AG04450 (cell line): ENCODE measurements around the gene UBLCP1. TPM values are rescaled to one million over a fixed set of nuclear protein-coding genes. Genes with fewer than 3 reads are reported as not detected.
"Not testable (repeated sequence)": the region's sequence is repeated elsewhere in the genome, so short reads cannot be mapped to it uniquely, and the experiment has no call there.

Source experiments
- CTCF ChIA-PET: fragments of 300-600, 350-600 bp; formaldehyde crosslinking; extraction: SDS; loops from one replicate; lab custom pipeline; 2022; ENCODE audit warnings: antibody characterized with exemption, inconsistent platforms; lab: Charles Lee
- POLR2A ChIA-PET: fragments of 350-600 bp; formaldehyde crosslinking; extraction: SDS; loops from one replicate; lab custom pipeline; 2021; ENCODE audit warnings: antibody characterized with exemption, inconsistent platforms; lab: Yijun Ruan, JAX
- DNase-seq: peaks from one replicate; pipeline ENCODE4 v3.0.0-alpha.2; 2011; ENCODE audit warnings: low read depth, low spot score
- H3K27ac ChIP-seq: one replicate; pipeline ENCODE4 v1.5.1; 2012; ENCODE audit warnings: low read depth, low read length, control low read depth
- H3K27me3 ChIP-seq: one replicate; pipeline ENCODE4 v1.6.0; 2012; ENCODE audit warnings: low read length; ENCODE audit not compliant: control insufficient read depth, insufficient read depth
- H3K4me3 ChIP-seq: 2 replicates; pipeline ENCODE4 v1.5.1; 2011; ENCODE audit warnings: mild to moderate bottlenecking, low read depth, low read length, control low read depth
- H3K9me3 ChIP-seq: 2 replicates; pipeline ENCODE4 v1.5.1; 2012; ENCODE audit warnings: low read length; ENCODE audit not compliant: control insufficient read depth, insufficient read depth
- CTCF ChIP-seq: IDR thresholded peaks from 2 replicates; pipeline ENCODE4 v1.5.1; 2011; ENCODE audit warnings: low read depth, low read length, control low read depth, inconsistent platforms
- polyA plus RNA-seq: library from polyadenylated mRNA; depleted of rRNA; stranded (reverse); fragments of >200 nt; gene quantifications from 2 replicates; pipeline ENCODE4 v1.2.3, GENCODE V29; 2011

The UBLCP1 gene
- polyA plus RNA-seq, 1 experiment, result 34.4 TPM

DNA sequence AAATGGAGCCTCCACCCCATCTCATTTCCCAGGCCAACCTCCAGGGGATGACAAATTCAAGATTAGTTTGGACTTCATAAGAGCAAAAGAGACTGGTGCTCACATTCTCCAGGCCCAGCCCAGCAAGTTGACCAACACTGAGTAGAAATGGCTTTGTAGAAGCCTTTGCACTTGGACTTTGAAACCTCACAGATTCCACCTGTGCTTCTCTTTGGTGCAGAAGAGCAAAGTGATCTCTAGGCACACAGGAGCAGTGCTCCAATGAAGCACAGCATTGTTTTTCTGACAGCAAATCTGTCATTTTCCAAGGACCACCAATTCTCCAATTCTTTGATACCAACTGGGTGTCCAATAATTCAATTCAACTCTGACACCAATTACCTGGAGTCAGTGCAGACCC lies 36.6 kb upstream of the UBLCP1 start:
- TF ChIP-seq CTCF, result no peak
- no peak for DNase-seq
- ChIA-PET CTCF (no interaction called here), POLR2A (no interaction called here)
- Histone ChIP-seq H3K9me3 (no peaks in the 10 kb centered on the region), H3K27ac (no peak overlapping the region), H3K4me3 (no peak overlapping the region), H3K27me3 (no peaks in the 10 kb centered on the region)

DNA sequence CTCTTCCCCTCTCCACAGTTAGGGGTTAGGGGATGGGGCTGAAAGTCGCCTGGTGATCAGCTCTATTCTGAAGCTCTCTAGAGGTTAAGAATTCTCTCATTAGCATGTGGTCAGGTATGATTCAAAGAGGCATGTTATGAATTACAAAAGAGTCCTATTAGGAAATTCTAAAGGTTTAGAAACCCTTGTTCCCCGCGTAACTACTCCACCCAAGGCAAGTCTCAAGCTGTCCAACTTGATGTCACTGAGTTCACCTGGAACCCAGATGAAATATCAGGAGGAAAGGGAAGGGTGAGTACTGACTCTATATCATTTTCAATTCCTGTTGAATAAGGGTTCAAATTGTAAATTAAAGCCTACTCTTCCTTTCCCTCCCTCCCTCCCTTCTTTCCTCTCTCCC lies 35.6 kb upstream of the UBLCP1 start:
- H3K4me3 ChIP-seq, result no peak overlapping the region
- CTCF ChIA-PET, result no interaction called here
- no peaks in the 10 kb centered on the region for H3K9me3 ChIP-seq
- TF ChIP-seq CTCF, result no peak
- H3K27me3 ChIP-seq, result no peaks in the 10 kb centered on the region
- no peak for DNase-seq
- H3K27ac ChIP-seq, result no peak overlapping the region
- POLR2A ChIA-PET, result no interaction called here

GRCh38 chr5:159228097-159228496 lies 35.0 kb upstream of the UBLCP1 start:
- H3K27me3 ChIP-seq, DNase-seq, H3K4me3 ChIP-seq, H3K9me3 ChIP-seq, POLR2A ChIA-PET, CTCF ChIA-PET, H3K27ac ChIP-seq: not testable (repeated sequence)

GRCh38 chr5:159230657-159231056 lies 32.4 kb upstream of the UBLCP1 start:
- TF ChIP-seq CTCF, result no peak
- H3K27ac ChIP-seq, result no peak overlapping the region
- H3K4me3 ChIP-seq, result no peak overlapping the region
- no peaks in the 10 kb centered on the region for H3K9me3 ChIP-seq
- no peak for DNase-seq
- no peaks in the 10 kb centered on the region for H3K27me3 ChIP-seq
- CTCF ChIA-PET, result interaction anchor here (1.1 to 1.3 kb wide), 2 partner anchors 74 to 98 kb away, joined by 4 read pairs; no protein-coding TSS in a partner anchor
- POLR2A ChIA-PET, result no interaction called here

DNA sequence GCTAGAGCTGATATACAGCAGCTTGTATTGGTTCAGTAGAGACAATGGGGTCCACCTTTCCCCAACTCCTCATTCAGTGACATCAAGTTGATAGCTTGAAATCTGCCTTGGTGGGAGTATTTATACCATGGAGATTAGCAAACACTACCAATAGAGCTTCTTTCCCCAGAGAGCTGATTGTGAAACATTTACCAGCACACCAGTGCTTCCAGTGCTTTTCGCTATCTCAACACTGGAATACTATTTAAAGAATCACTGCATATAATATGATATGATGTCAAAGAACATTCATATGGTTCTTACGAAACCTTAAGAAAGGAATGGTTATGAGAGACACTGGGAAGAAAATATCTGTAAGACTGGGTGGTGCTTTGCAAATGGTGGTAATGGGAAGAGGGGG lies 31.9 kb upstream of the UBLCP1 start:
- TF ChIP-seq CTCF, result no peak
- CTCF ChIA-PET, result interaction anchor here (1.4 kb wide), 1 partner anchor 74 kb away, joined by 5 read pairs; no protein-coding TSS in a partner anchor

DNA sequence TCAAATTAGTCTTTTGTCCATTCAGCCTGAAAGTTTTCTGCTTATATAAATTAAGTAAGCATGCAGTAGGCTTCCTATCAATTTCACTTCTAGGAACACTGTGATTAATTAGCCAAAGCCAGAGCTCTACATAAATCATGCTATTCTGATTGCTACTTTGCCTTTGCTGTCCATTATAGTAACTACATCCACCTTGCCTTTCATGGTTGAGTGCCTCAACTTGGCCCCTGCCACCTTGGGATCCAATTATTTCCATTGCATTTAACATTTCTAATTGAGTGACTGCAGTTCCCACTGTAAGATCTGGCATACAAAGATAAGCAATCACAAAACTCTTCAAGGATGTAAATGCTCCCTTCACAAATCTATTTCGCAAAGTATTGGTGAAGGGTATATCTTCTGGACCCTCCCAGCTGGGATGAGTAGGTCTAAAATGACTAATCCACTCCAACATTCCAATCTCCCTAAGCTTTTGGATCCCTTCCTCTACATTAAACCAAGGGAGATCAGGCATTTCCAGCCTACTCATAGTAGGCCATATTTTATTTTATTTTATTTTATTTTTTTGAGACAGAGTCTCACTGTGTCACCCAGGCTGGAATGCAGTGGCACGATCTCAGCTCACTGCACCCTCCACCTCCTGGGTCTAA lies 27.1 kb upstream of the UBLCP1 start:
- H3K27me3 ChIP-seq, H3K4me3 ChIP-seq, DNase-seq, H3K27ac ChIP-seq, H3K9me3 ChIP-seq, POLR2A ChIA-PET: not testable (repeated sequence)
- CTCF ChIA-PET, result interaction anchor here (2.7 kb wide), 1 partner anchor 79 kb away, joined by 7 read pairs; no protein-coding TSS in a partner anchor

More for the DNA sequence above, 31.9 kb upstream of the UBLCP1 start:
- Histone ChIP-seq H3K27me3 (no peaks in the 10 kb centered on the region), H3K27ac (no peak overlapping the region), H3K4me3 (no peak overlapping the region), H3K9me3 (no peaks in the 10 kb centered on the region)
- DNase-seq, result no peak
- POLR2A ChIA-PET, result no interaction called here
